Body of pancreas (tissue), 4 donors: ENCODE results near the gene CCDC63.

Experiments
- POLR2A ChIP-seq, 3 donors: fragments of 450-650 bp; IDR thresholded peaks; one replicate each; pipeline ENCODE4 v1.6.1; 2016; ENCODE audit warnings: antibody characterized with exemption in 3 of 3, mild to moderate bottlenecking in 2 of 3
- TF ChIP-seq, protein P1 (sequence below), 7 experiments: fragments of 450-650 bp in 4 of 7; fragments of 200-600 bp in 3 of 7; sonication (generic) in 3 of 7; IDR thresholded peaks; one replicate each; pipeline ENCODE4 v1.5.1; 2016 to 2019; ENCODE audit warnings: antibody characterized with exemption in 7 of 7

- TF ChIP-seq, protein P1, sequence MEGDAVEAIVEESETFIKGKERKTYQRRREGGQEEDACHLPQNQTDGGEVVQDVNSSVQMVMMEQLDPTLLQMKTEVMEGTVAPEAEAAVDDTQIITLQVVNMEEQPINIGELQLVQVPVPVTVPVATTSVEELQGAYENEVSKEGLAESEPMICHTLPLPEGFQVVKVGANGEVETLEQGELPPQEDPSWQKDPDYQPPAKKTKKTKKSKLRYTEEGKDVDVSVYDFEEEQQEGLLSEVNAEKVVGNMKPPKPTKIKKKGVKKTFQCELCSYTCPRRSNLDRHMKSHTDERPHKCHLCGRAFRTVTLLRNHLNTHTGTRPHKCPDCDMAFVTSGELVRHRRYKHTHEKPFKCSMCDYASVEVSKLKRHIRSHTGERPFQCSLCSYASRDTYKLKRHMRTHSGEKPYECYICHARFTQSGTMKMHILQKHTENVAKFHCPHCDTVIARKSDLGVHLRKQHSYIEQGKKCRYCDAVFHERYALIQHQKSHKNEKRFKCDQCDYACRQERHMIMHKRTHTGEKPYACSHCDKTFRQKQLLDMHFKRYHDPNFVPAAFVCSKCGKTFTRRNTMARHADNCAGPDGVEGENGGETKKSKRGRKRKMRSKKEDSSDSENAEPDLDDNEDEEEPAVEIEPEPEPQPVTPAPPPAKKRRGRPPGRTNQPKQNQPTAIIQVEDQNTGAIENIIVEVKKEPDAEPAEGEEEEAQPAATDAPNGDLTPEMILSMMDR (IDR thresholded peaks at IDR 0.05), result no peak
- no peak for TF ChIP-seq POLR2A (IDR thresholded peaks at IDR 0.05)
These were observed 5.8 kb upstream of the CCDC63 start for GRCh38 chr12:110841007-110841406.
